Chondrocyte (in vitro differentiated cells): Measurements from ENCODE around the gene DNMT1. TPM values are rescaled to one million over a fixed set of nuclear protein-coding genes. Genes with fewer than 3 reads are reported as not detected.

ENCODE experiments used
- DNase-seq: peaks from one replicate; pipeline ENCODE4 v3.0.0; 2021; ENCODE audit warnings: mixed read lengths, low spot score
- H3K27ac Mint-ChIP-seq: one replicate; pipeline ENCODE4 v1.8.0; 2021; ENCODE audit warnings: mild to moderate bottlenecking, moderate library complexity, mixed read lengths; ENCODE audit not compliant: unreplicated experiment
- H3K27me3 Mint-ChIP-seq: 2 replicates; pipeline ENCODE4 v1.8.0; 2021; ENCODE audit warnings: low read depth, mixed read lengths
- H3K36me3 Mint-ChIP-seq: 2 replicates; pipeline ENCODE4 v1.8.0; 2021; ENCODE audit warnings: low read depth, mixed read lengths
- H3K4me1 Mint-ChIP-seq: 2 replicates; pipeline ENCODE4 v1.8.0; 2021; ENCODE audit warnings: low read depth, mild to moderate bottlenecking, mixed read lengths
- H3K4me3 Mint-ChIP-seq: one replicate; pipeline ENCODE4 v1.8.0; 2021; ENCODE audit warnings: mild to moderate bottlenecking, moderate library complexity, mixed read lengths; ENCODE audit not compliant: unreplicated experiment
- H3K9me3 Mint-ChIP-seq: 2 replicates; pipeline ENCODE4 v1.8.0; 2021; ENCODE audit warnings: low read depth, mixed read lengths
- total RNA-seq: library from RNA; stranded (reverse); gene quantifications from 3 replicates; pipeline ENCODE4 v1.2.1, GENCODE V29; 2021
- TF ChIP-seq, protein P1 (sequence below): fragments of 200-600 bp; sonication (generic); IDR thresholded peaks from 2 replicates; pipeline ENCODE4 v1.5.0; 2021; ENCODE audit warnings: antibody characterized with exemption, mild to moderate bottlenecking, moderate library complexity

The DNMT1 gene
- total RNA-seq, 1 donor from 2014 or later, result 47.8 TPM

DNA sequence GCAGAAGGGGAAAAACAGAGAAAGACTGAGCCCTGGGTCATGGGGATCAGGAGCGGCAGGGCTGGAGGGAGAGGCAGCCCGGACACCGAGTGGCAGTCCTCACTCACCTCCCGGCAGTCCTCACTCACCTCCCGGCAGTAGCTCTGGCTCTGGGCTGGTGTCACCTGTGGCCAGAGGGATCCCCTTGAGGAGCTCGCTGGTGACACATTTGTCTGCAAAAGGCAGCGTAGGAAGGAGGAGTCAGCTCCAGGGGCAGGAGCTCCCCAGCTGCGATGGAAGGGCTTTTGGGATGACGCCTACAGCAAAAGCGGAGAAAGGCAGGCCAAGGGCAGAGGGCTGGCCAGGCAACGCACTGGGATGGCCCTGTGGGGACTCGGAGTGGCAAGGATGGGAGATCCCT lies 75.8 kb downstream of the DNMT1 start:
- no peak for DNase-seq
- TF ChIP-seq, protein P1, sequence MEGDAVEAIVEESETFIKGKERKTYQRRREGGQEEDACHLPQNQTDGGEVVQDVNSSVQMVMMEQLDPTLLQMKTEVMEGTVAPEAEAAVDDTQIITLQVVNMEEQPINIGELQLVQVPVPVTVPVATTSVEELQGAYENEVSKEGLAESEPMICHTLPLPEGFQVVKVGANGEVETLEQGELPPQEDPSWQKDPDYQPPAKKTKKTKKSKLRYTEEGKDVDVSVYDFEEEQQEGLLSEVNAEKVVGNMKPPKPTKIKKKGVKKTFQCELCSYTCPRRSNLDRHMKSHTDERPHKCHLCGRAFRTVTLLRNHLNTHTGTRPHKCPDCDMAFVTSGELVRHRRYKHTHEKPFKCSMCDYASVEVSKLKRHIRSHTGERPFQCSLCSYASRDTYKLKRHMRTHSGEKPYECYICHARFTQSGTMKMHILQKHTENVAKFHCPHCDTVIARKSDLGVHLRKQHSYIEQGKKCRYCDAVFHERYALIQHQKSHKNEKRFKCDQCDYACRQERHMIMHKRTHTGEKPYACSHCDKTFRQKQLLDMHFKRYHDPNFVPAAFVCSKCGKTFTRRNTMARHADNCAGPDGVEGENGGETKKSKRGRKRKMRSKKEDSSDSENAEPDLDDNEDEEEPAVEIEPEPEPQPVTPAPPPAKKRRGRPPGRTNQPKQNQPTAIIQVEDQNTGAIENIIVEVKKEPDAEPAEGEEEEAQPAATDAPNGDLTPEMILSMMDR, result no peak
- peaks cover 6% of the 10 kb centered on the region for H3K36me3 Mint-ChIP-seq
- peaks cover 27% of the 10 kb centered on the region for H3K4me1 Mint-ChIP-seq
- H3K27ac Mint-ChIP-seq, result peak overlapping the region; percentile 95
- H3K9me3 Mint-ChIP-seq, result no peaks in the 10 kb centered on the region
- H3K4me3 Mint-ChIP-seq, result peak overlapping the region; percentile 93
- H3K27me3 Mint-ChIP-seq, result no peaks in the 10 kb centered on the region

DNA sequence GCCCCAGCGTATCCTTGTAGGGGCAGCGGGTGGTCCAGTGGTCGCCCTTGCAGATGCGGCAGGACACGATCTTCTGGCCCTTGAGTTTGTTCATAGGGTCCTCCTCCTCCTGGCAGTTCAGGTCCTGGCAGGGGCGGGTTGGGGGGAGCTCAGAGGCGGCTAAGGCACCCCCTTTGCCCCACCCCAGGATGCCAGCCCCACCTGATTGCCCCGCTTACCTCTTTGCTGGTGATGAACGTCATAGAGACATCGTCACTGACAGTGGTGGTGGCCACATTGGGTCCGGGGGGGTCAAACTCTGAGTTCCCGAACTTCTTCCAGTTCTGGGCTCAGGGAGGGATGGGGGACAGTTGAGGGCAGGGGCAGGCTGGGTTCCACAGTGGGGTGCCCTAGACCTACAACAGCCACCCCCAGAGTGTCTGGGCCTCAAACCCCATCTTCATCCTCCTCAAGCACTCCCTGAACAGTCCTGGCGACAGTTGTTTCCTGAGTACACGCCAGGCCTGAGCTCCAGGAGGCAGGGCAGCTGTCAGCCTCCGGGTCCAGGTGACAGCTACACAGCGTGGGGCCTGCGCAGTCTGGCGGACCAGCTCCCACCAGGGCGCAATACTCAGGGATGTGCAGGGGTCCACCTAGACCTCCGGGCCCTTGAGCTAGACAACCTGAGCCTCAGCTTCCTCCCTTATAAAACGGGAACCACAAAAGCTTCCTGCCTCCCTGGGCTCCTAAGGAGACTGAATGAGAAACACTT lies 77.7 kb downstream of the DNMT1 start:
- Mint-ChIP-seq H3K4me3 (no peak overlapping the region), H3K4me1 (peaks cover 29% of the 10 kb centered on the region), H3K27ac (no peak overlapping the region), H3K9me3 (no peaks in the 10 kb centered on the region), H3K27me3 (no peaks in the 10 kb centered on the region), H3K36me3 (peaks cover 6% of the 10 kb centered on the region)
- DNase-seq, result no peak
- TF ChIP-seq, protein P1, result no peak

DNA sequence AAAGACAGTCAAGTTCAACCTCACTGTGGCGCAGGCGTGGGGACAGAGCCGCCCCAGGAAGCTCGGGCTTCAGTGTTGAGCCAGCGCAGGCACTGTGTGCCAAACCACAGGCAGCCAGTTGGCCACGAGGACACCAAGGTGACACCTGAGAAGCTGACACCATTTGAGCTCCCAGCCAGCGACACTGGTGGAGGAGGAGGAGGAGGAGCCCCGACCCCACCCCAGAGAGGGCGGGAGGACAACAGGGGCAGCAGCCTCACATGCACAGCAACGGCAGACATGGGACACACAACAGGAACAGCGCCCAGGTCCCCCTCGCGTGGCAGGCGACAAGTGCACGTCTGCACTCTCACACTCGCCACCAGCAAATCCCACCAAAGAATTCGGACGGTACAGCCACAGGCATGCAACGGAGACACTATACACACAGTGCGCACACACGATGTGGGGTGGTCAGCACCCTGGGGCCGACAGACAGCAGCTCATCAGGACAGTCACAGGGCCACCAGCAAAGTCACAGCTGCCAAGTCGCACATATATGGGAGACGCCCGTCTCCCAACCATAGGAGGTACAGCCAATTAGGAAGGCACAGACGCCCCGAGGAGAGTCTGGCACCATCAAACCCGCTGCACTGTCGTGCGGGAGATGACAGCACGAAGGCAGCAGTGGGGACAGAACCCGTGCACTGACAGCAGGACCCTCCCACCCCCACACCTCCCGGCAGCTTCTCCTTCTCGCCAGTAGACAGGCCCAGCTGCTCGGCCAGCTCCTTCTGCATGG lies 78.5 kb downstream of the DNMT1 start:
- no peaks in the 10 kb centered on the region for H3K27me3 Mint-ChIP-seq
- no peak for DNase-seq
- TF ChIP-seq, protein P1, result no peak
- H3K4me3 Mint-ChIP-seq, result no peak overlapping the region
- H3K9me3 Mint-ChIP-seq, result no peaks in the 10 kb centered on the region
- no peak overlapping the region for H3K27ac Mint-ChIP-seq
- peaks cover 29% of the 10 kb centered on the region for H3K4me1 Mint-ChIP-seq
- peaks cover 6% of the 10 kb centered on the region for H3K36me3 Mint-ChIP-seq

DNA sequence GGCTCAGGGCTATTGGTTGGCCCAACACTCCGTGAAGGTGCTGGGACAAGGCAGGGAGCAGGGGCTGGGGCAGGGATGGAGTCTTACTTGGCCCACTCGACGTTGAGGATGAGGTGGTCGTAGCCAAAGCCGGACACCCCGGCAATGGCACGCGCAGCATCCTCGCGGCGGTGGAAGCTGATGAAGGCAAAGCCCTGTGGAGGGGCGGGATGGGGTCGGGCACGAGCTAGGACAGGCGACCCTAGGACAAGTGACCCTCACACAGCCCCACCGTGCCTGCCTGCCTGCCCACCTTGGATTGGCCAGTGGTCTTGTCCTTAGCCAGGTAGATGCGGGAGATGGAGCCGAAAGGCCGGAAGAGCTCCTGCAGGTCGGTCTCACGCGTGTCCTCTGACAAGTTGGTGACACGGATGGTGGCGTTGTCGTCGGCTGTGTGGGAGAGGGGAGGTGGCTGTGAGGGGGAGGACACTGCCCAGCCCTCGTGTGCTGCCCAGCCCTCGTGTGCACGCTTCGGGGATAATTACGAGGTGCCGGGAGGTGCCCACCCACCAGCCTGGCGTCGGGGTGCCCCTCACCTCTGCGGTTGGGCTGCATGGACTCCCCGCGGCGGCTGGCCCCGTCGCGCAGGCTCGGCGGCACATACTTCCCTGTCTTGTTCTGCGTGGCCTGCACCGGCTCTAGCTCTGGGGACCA lies 79.2 kb downstream of the DNMT1 start:
- no peak overlapping the region for H3K4me3 Mint-ChIP-seq

More for the DNA sequence above, 79.2 kb downstream of the DNMT1 start:
- no peaks in the 10 kb centered on the region for H3K27me3 Mint-ChIP-seq
- DNase-seq, result no peak
- peaks cover 9% of the 10 kb centered on the region for H3K36me3 Mint-ChIP-seq
- TF ChIP-seq, protein P1, result no peak
- H3K27ac Mint-ChIP-seq, result peak overlapping the region; percentile 22
- H3K4me1 Mint-ChIP-seq, result peaks cover 25% of the 10 kb centered on the region
- H3K9me3 Mint-ChIP-seq, result no peaks in the 10 kb centered on the region
